GM19025 (cell line): ENCODE measurements around the gene TMEM240.
A peak's percentile ranks its signal among the peaks of the same experiment; 100 is the strongest.

ENCODE experiments used
- ATAC-seq: cut with Tn5 transposase; IDR thresholded peaks from one replicate; pipeline ENCODE4 v1.9.1; 2021; ENCODE audit warnings: mild to moderate bottlenecking, low read depth, moderate library complexity; ENCODE audit not compliant: unreplicated experiment

Gene TMEM240

GRCh38 chr1:1540090-1540817 lies at the start of gene TMEM240:
Gene TMEM240, minus strand, starts transcription at chr1:1540624. Its CDS starts 278 bp downstream, at chr1:1540346.
- ATAC-seq: no peak

- ATAC-seq: no peak
These were observed 43.1 kb upstream of the TMEM240 start for GRCh38 chr1:1583347-1584010.

DNA sequence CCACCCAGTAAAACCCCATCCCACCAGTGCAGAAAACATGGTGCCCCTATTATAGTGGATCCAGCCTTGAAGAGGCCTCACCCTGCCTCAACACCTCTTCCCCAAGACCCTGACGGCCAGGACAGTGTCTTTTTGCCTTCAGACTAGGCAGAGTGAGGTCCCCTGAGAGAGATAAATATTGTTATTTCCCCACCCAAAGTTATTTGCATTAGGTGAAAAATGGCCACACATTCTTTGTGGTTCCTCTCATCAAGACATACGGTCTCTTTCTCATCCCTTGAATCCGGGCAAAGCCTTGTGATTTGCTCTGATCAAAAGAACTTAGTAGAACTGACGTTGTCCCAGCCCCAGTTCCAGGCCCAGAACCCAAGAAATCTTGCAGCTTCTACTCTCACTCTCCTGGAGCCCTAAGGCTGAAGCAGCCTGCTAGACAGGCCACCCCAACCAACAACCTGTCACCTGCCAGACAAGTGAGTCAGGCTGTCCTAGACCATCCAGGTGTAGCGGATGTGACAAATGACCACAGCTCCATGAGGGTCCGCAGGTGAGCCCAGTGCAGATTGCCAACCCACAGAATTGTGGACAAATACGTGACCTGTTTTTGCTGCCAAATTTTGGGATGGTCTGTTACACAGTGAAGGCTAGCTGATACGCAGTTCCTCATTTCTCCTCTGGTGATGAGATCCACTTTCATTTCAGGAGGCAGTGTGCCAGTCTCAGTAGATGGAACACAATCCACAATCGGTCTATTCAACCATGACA lies 42.3 kb upstream of the TMEM240 start:
- no peak for ATAC-seq

GRCh38 chr1:1578371-1578940 lies 38.0 kb upstream of the TMEM240 start:
- no peak for ATAC-seq

- ATAC-seq: no peak
These were observed 37.1 kb upstream of the TMEM240 start for GRCh38 chr1:1577367-1578011.

DNA sequence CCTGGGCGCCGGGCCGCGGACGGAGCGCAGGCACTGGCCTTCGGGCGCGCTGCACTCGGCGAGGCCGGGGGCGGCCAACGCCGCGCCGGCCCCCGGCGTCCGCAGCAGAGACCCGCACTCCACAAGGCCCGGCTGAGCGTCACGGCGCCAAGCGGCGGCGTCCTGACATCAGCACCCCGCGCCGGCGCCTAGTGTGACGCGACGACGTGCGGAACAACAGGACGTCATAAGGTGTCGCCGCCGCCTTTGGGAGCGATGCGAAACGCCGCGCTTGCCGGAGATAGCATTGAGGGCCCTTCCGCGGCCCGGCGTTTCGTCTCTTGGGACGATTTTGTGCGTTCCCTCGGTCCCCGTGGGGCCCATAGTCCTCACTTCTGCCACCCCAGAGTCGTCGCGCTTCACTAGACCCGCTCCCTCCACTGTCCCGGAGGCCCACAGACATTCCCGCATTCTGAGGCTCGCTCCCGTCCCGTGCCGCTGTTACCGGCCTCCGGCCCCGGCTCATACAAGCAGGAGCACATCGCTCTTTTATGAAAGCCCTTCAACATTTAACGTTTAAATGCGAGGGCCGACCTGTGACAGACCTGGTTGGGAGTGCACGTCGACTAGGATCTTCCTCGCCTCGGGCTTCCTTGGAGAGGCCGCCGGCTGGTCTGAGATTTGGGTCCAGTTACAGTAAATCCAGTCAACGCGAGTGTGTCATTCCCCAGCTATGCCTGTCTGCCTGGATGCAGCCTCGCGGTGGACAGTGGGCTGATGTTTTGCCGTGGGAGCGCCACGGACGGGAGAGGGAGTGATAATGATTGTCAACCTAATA lies 34.5 kb upstream of the TMEM240 start, which contains the start of gene SSU72:
Gene SSU72 (minus strand): TSS at position 143 of the 817 bp plus-strand sequence. CDS start 306 bp downstream, outside the sequence.
- ATAC-seq: peak; percentile 78

DNA sequence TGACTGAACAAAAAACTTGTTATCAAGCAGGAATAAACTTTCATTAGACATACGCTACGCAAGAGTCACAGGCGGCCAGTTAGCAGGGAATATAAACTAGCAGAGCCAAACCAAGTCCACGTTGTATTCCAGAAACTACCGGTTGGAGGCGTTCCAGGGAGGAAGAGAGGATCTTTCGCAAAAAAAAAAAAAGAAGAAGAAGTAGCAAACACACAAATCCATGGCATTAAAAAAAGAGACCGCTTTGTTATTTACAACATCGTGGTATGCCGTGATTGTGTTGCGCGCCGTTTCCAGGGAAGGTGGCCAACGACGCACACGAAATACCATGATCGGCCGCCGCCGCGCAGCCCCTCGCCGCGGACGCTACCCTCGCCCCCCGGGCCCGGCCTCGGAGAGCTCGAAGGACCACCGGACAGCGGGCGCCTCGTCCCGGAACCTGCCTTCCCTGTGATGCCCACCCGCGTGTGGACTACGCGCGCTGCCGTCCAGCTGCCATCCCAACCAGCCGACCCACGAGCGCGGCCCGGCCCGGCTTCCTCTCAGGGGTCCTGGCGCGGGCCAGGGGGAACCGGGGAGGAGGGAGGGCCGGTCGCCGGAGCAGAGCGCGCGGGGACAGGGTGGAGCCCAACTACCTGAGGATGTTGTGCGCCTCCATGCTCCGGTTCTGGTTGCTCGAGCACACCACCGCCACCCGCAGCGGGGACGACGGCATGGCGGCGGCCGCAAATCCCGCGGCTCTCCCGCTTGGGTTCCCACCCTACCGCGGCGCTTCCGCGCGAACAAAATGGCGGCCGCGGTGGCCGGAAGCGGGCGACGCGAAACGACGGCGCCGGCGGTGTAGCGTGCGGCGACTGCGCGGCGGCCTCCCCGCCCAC lies 33.7 kb upstream of the TMEM240 start:
- peak; percentile 61 for ATAC-seq

DNA sequence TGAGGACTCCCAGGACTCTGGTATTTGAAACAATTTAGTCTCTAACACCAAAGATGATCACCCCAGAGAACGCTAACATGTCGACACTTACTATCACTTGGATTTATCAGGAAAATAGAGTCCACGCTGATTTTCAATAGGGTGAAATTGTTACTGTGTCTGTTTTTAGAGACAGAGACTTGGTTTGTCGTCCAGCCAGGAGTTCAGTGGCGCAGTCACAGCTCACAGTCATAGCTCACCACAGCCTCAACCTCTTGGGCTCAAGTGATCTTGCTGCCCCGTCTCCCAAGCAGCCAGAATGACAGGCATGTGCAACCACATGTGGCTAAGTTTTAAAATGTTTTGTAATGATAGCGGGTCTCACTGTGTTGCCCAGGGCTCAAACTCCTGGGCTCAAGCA lies 28.9 kb upstream of the TMEM240 start:
- no peak for ATAC-seq

GRCh38 chr1:1567891-1568291 lies 27.5 kb upstream of the TMEM240 start:
- ATAC-seq: no peak

- no peak for ATAC-seq
These were observed 26.9 kb upstream of the TMEM240 start for GRCh38 chr1:1567152-1567875.

DNA sequence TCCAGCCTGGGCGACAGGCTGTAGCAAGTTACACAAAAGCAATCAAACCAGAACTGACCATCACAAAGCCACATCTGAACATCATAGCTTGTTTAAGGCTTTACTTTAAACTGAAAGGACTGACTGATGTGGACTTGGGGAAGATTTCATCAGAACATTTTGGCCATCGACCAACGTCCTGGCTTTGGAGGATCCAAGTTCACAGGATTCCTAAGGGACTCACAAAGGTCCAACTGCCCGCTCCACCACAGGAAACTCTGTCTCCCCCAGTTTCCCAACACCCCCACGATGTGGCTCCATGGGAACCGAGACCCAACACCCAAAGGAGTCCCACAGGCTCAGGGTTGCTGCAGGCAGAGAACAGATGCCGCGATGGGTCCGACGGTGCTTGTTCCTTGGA lies 24.9 kb upstream of the TMEM240 start:
- ATAC-seq: no peak

DNA sequence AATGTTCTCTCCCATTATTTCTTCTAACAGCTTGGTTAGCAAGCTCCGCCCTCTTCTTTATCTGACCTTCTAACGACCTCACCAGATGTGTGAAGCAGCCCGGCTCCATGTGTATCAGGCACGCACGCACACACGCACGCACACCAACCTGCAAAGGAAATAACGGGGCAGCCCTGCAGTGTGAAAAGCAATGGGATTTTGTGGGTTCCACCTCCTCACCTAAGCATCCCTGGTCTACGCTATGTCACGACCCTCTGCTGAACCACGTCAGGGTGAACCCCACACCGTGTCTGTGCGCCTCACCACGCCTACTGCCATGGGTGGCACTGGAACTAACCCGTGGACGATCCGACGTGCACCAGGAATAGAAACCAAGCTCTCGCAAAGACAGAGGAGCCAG lies 23.8 kb upstream of the TMEM240 start:
- no peak for ATAC-seq

GRCh38 chr1:1563688-1564087 lies 23.3 kb upstream of the TMEM240 start:
- no peak for ATAC-seq

- ATAC-seq: no peak
These were observed 22.3 kb upstream of the TMEM240 start for GRCh38 chr1:1562556-1563195.

- no peak for ATAC-seq
These were observed 21.5 kb upstream of the TMEM240 start for GRCh38 chr1:1561801-1562470.

GRCh38 chr1:1560178-1560577 lies 19.8 kb upstream of the TMEM240 start:
- no peak for ATAC-seq

DNA sequence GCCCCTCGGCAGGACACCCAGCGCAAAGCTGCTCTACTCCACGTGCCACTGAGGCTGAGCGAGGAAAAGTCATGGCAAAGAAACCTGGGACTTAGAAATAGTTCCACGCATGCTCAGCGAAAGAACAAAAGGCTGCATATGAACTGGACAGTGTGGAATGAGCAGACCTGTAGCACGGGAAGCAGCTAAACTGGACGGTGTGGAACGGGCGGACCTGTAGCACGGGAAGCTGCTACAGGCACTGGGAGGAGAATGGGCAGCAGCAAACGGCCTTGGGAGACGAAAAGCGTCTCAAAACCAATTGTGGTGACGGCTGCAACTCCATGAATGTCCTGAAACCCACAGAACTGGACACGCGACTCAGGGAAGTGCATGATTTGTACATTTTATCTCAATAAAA lies 18.6 kb upstream of the TMEM240 start:
- ATAC-seq: no peak
